ENCODE data around the gene STX19. TPM values are rescaled to one million over a fixed set of nuclear protein-coding genes. Genes with fewer than 3 reads are reported as not detected.

The STX19 gene
- total RNA-seq, 1 experiment from 2014 or later: not detected

GRCh38 chr3:93991631-93992030 lies 36.8 kb downstream of the STX19 start:
- H3K9ac ChIP-seq (ENCODE audit: extremely low read depth, insufficient read length, low read length): no peak overlapping the region
- H3K4ac ChIP-seq (ENCODE audit: low read depth, low read length): no peak overlapping the region
- TF ChIP-seq CTCF (conservative IDR thresholded peaks at IDR 0.05): no peak
- H2AK5ac ChIP-seq (ENCODE audit: insufficient read length, low read length): no peak overlapping the region
- H4K5ac ChIP-seq (ENCODE audit: insufficient read length, low read depth, low read length): no peak overlapping the region
- peaks cover 2% of the 10 kb centered on the region for H3K79me1 ChIP-seq (ENCODE audit: insufficient read depth, low read depth, low read length, poor library complexity, severe bottlenecking)
- H4K91ac ChIP-seq (ENCODE audit: insufficient read length, low read depth, low read length): no peak overlapping the region
- H2BK20ac ChIP-seq (ENCODE audit: low read depth, low read length, poor library complexity, severe bottlenecking): no peak overlapping the region
- no peak overlapping the region for H3K27ac ChIP-seq (ENCODE audit: insufficient read length, low read depth, low read length)
- Mint-ChIP-seq H3K36me3 (ENCODE audit: insufficient read depth in 1 of 3, low read depth in 3 of 3) (peaks cover 0 to 2% (median under 1%) of the 10 kb centered on the region in 3 experiments; a peak in 3 of 7 replicates), H3K27ac (no peak overlapping the region), H3K4me1 (peaks cover 3 to 5% of the 10 kb centered on the region in 2 experiments; a peak in 3 of 4 replicates), H3K27me3 (ENCODE audit: low read depth) (no peaks in the 10 kb centered on the region), H3K4me3 (no peak overlapping the region), H3K9me3 (no peaks in the 10 kb centered on the region)
- H3K23me2 ChIP-seq (ENCODE audit: insufficient read length, low read depth, low read length, poor library complexity, severe bottlenecking): no peaks in the 10 kb centered on the region
- no peaks in the 10 kb centered on the region for H3K9me3 ChIP-seq (ENCODE audit: control insufficient read depth, low read depth, low read length)
- H3K79me2 ChIP-seq (ENCODE audit: insufficient read depth, low read length): peaks cover 3% of the 10 kb centered on the region; the same call in 1 of the 2 replicates
- no peak overlapping the region for H3K18ac ChIP-seq (ENCODE audit: insufficient read length, low read depth, low read length)
- no peak overlapping the region for H2BK5ac ChIP-seq (ENCODE audit: insufficient read length, low read length)
- no peaks in the 10 kb centered on the region for H3K4me1 ChIP-seq (ENCODE audit: insufficient read depth, low read length)
- WGBS (ENCODE audit: extremely low coverage, insufficient read length, low lambda C conversion rate): no CpG with 5 or more reads among the region's 2 CpGs
- H3K4me2 ChIP-seq (ENCODE audit: insufficient read depth, insufficient read length, low read length): no peak overlapping the region
- no peak overlapping the region for H4K8ac ChIP-seq (replicated peaks; ENCODE audit: insufficient read length, low read depth, low read length)
- no peak overlapping the region for H2AFZ ChIP-seq (ENCODE audit: low read length)
- H3T11ph ChIP-seq (ENCODE audit: low read length): no peak overlapping the region
- no peaks in the 10 kb centered on the region for H4K20me1 ChIP-seq (ENCODE audit: control insufficient read depth, insufficient read depth, insufficient read length)
- no peak overlapping the region for H2BK120ac ChIP-seq (ENCODE audit: low read depth, low read length, poor library complexity, severe bottlenecking)
- H2BK15ac ChIP-seq (ENCODE audit: low read depth, low read length): no peak overlapping the region
- no peak overlapping the region for H3K56ac ChIP-seq (ENCODE audit: insufficient read length, low read depth, low read length)
- no peak for DNase-seq
- no peak overlapping the region for H2BK12ac ChIP-seq (ENCODE audit: insufficient read length, low read depth, low read length)
- no peak overlapping the region for H3K23ac ChIP-seq (ENCODE audit: insufficient read length, low read depth, low read length)
- H3K27me3 ChIP-seq (ENCODE audit: insufficient read depth, low read length): no peaks in the 10 kb centered on the region
- H3K14ac ChIP-seq (ENCODE audit: insufficient read depth, low read length): no peak overlapping the region
